Nephron progenitor cell (in vitro differentiated cells): ENCODE measurements around the gene PDE8B.
A peak's percentile ranks its signal among the peaks of the same experiment; 100 is the strongest.

Source experiments
- DNase-seq: peaks from one replicate; pipeline ENCODE4 v3.0.0; 2021
- H3K27ac Mint-ChIP-seq: 2 replicates; pipeline ENCODE4 v1.8.0; 2021; ENCODE audit warnings: mild to moderate bottlenecking, moderate library complexity, mixed read lengths
- H3K27me3 Mint-ChIP-seq: 2 replicates; pipeline ENCODE4 v1.8.0; 2021; ENCODE audit warnings: mild to moderate bottlenecking, low read depth, mixed read lengths; ENCODE audit not compliant: poor library complexity
- H3K36me3 Mint-ChIP-seq: 2 replicates; pipeline ENCODE4 v1.8.0; 2021; ENCODE audit warnings: low read depth, mixed read lengths
- H3K4me1 Mint-ChIP-seq: 2 replicates; pipeline ENCODE4 v1.8.0; 2021; ENCODE audit warnings: mixed read lengths
- H3K4me3 Mint-ChIP-seq: 2 replicates; pipeline ENCODE4 v1.8.0; 2021; ENCODE audit warnings: mild to moderate bottlenecking, moderate library complexity, mixed read lengths
- H3K9me3 Mint-ChIP-seq: 2 replicates; pipeline ENCODE4 v1.8.0; 2021; ENCODE audit warnings: mild to moderate bottlenecking, moderate library complexity, mixed read lengths
- TF ChIP-seq, protein P1 (sequence below): fragments of 200-600 bp; sonication (generic); IDR thresholded peaks from 2 replicates; pipeline ENCODE4 v1.5.0; 2021; ENCODE audit warnings: antibody characterized with exemption

Gene PDE8B

DNA sequence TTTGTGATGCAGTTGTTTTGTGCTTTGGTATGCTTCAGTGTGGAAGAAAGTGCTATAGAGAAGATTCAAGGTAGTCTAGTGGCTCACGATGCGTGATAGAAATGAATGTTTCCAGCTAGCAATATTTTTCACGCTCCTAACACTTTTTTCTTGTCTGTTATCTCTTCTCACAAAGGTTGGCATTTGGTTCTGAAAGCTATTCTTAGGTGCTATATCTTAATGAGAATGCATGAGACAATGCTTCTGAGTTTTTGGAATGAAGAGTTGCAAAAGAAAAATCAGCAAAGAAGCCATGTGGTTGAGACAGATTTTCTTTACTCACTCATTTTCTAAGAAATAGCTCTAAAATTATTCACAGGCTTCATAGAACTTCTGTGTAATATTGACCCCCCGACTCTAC is 122.6 kb downstream of the PDE8B start:
- Mint-ChIP-seq H3K9me3 (no peaks in the 10 kb centered on the region), H3K4me1 (peaks cover 5% of the 10 kb centered on the region), H3K4me3 (no peak overlapping the region), H3K36me3 (no peaks in the 10 kb centered on the region), H3K27ac (no peak overlapping the region), H3K27me3 (peaks cover 6% of the 10 kb centered on the region)
- TF ChIP-seq, protein P1, sequence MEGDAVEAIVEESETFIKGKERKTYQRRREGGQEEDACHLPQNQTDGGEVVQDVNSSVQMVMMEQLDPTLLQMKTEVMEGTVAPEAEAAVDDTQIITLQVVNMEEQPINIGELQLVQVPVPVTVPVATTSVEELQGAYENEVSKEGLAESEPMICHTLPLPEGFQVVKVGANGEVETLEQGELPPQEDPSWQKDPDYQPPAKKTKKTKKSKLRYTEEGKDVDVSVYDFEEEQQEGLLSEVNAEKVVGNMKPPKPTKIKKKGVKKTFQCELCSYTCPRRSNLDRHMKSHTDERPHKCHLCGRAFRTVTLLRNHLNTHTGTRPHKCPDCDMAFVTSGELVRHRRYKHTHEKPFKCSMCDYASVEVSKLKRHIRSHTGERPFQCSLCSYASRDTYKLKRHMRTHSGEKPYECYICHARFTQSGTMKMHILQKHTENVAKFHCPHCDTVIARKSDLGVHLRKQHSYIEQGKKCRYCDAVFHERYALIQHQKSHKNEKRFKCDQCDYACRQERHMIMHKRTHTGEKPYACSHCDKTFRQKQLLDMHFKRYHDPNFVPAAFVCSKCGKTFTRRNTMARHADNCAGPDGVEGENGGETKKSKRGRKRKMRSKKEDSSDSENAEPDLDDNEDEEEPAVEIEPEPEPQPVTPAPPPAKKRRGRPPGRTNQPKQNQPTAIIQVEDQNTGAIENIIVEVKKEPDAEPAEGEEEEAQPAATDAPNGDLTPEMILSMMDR = no peak
- DNase-seq = no peak

DNA sequence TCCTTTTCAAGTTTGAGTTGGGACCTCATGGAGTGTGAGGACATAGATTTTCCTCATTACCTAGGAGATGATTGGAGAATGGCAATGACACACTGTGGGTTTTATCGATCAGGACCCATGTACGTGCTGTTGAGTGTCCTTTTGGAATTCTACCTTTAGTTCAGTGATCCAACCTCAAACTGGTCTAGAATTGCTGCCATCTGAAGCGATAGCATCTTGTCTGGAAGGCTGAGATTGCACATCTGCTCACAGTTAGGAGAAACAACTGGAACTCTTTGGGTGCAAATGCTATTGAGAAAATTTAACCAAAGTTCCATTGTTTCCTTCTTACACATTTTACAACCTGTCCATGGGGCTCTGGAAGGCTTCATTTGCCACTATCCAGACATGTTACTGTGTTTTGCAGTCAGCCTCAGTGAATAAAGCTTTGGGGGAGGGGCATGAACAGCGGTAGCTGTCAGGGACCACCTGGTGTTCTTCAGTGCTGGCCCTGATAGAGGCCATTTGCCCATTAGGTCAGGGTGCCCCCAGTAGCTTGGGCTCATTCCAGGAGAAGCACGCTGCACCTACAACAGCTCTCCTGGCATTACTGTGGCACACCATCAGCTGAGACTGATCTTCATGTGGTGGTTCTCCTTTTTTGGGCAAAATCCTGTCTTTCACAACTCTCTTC is 123.1 kb downstream of the PDE8B start:
- H3K4me1 Mint-ChIP-seq = peaks cover 5% of the 10 kb centered on the region
- H3K27me3 Mint-ChIP-seq = peaks cover 6% of the 10 kb centered on the region
- no peaks in the 10 kb centered on the region for H3K9me3 Mint-ChIP-seq
- no peaks in the 10 kb centered on the region for H3K36me3 Mint-ChIP-seq
- DNase-seq = no peak
- no peak overlapping the region for H3K27ac Mint-ChIP-seq
- TF ChIP-seq, protein P1 = no peak
- no peak overlapping the region for H3K4me3 Mint-ChIP-seq

DNA sequence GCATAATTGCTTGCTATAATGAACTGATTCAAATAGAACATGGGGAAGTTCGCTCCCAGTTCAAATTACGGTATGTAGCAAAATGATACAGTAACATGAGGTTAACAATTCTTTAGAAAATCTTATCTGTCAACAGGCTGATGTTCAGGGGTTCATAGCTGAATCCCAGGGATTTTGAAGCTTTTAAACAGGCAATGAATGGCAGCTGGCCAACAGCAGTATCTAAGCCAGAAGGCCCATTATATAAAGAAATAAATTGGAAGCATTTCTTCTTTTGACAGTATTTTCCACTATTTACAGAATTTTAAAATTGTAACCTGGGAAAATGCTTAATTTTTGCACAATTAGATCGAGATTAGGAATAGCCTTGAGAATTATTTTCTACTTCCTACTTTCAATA is 126.8 kb downstream of the PDE8B start:
- no peaks in the 10 kb centered on the region for H3K9me3 Mint-ChIP-seq
- no peaks in the 10 kb centered on the region for H3K27me3 Mint-ChIP-seq
- H3K4me3 Mint-ChIP-seq = no peak overlapping the region
- DNase-seq = no peak
- H3K27ac Mint-ChIP-seq = no peak overlapping the region
- H3K36me3 Mint-ChIP-seq = no peaks in the 10 kb centered on the region
- peaks cover 24% of the 10 kb centered on the region for H3K4me1 Mint-ChIP-seq
- TF ChIP-seq, protein P1 = no peak

DNA sequence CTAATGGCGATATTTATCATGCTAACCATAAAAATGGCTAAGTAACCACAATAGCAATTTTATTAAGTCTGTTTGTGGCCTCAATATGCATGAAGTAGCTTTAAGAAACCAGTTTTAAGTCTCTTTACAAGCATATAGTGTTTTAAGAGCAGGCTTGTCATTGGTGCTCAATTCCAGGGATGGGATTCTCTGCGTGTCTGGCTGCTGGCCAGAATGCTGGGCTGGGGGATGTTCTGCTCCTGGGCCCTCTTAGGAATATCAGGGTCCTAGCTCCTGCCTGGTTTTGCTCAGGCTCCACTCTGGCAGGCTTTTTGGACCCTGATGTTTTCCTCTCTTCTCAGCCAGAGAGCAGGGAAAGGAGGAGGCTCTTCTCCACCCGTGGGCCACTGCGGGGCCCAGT is 127.2 kb downstream of the PDE8B start:
- Mint-ChIP-seq H3K4me1 (peaks cover 24% of the 10 kb centered on the region), H3K9me3 (no peaks in the 10 kb centered on the region), H3K27me3 (no peaks in the 10 kb centered on the region), H3K36me3 (no peaks in the 10 kb centered on the region), H3K27ac (no peak overlapping the region), H3K4me3 (no peak overlapping the region)
- TF ChIP-seq, protein P1 = no peak
- peak; percentile 7 for DNase-seq

DNA sequence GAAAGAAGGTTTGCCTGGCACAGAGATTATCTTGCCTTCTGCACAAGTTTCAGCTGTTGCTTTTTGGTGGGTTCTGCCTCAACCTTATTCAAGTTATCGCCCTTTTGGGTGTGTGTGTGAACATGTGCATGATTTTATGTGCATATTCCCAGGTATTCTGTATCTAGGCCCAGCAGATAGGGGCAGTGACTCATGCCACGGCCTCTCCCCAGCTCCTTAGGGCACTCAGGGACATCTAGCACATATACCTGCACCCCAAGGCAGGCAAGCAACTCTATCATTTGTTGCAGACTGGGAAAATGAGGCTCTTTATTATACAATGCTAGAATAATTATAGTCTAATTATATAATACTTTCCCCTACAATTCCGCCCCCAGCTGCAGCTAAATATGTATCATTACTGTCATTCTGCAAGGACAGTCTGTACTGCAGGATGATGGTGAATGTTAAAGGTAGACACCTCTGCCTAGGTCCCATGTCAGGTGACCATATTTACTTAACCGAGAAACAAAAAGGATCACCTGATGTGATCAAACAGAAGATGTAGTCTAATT is 128.9 kb downstream of the PDE8B start:
- Mint-ChIP-seq H3K36me3 (no peaks in the 10 kb centered on the region), H3K27me3 (peaks cover 3% of the 10 kb centered on the region), H3K4me1 (peaks cover 20% of the 10 kb centered on the region), H3K4me3 (no peak overlapping the region), H3K9me3 (no peaks in the 10 kb centered on the region), H3K27ac (no peak overlapping the region)
- TF ChIP-seq, protein P1 = no peak
- DNase-seq = no peak

DNA sequence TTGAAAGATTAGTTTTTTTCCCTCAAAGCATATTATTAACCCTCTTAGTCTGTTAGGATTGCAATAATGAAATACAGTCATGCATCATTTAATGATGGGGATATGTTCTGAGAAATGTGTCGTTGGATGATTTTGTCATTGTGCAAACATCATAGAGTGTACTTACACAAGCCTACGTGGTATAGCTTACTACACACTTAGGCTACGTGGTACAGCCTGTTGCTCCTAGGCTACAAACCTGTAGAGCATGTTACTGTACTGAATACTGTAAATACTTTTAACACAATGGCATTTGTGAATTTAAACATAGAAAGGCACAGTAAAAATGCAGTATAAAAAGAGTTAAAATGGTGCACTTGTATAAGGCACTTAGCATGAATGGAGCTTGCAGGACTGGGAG is 132.7 kb downstream of the PDE8B start:
- H3K4me1 Mint-ChIP-seq = peaks cover 24% of the 10 kb centered on the region
- DNase-seq = no peak
- no peak overlapping the region for H3K4me3 Mint-ChIP-seq
- H3K9me3 Mint-ChIP-seq = no peaks in the 10 kb centered on the region
- TF ChIP-seq, protein P1 = no peak
- peaks cover 13% of the 10 kb centered on the region for H3K27me3 Mint-ChIP-seq
- no peak overlapping the region for H3K27ac Mint-ChIP-seq
- no peaks in the 10 kb centered on the region for H3K36me3 Mint-ChIP-seq
